Right lobe of liver (tissue), 6 donors: ENCODE measurements around the gene STXBP6. TPM values are rescaled to one million over a fixed set of nuclear protein-coding genes. Genes with fewer than 3 reads are reported as not detected.

ENCODE experiments used
- ATAC-seq, 4 donors: fragments of 200-7000 bp; cut with Tn5 transposase; one replicate each; pipeline ENCODE4 v1.9.1; 2020; ENCODE audit warnings: mild to moderate bottlenecking in 4 of 4, moderate library complexity in 4 of 4
- DNase-seq, 3 donors: peaks; one replicate each; pipeline ENCODE4 v3.0.0-alpha.2; 2020
- H3K27ac ChIP-seq, 3 donors: fragments of 200-600 bp; one replicate each; pipeline ENCODE4 v1.8.0; 2022
- H3K27me3 ChIP-seq, 2 donors: fragments of 200-600 bp; one replicate each; pipeline ENCODE4 v1.8.0; 2022
- H3K36me3 ChIP-seq, 4 donors: fragments of 200-600 bp; sonication (generic) in 1 of 4; one replicate each; pipeline versions ENCODE4 v1.5.1 to v1.8.0; 2017 to 2022; ENCODE audit warnings: control low read depth in 1 of 4
- H3K4me1 ChIP-seq, 4 donors: fragments of 200-600 bp; sonication (generic) in 1 of 4; one replicate each; pipeline versions ENCODE4 v1.5.1 to v1.8.0; 2017 to 2022; ENCODE audit warnings: control low read depth in 1 of 4
- H3K4me3 ChIP-seq, 3 donors: fragments of 200-600 bp; one replicate each; pipeline ENCODE4 v1.8.0; 2022
- H3K9me3 ChIP-seq, 4 donors: fragments of 200-600 bp; sonication (generic) in 1 of 4; one replicate each; pipeline versions ENCODE4 v1.5.1 to v1.8.0; 2017 to 2022; ENCODE audit warnings: control low read depth in 1 of 4
- POLR2A ChIP-seq: fragments of 450-650 bp; IDR thresholded peaks from one replicate; pipeline ENCODE4 v1.6.1; 2017; ENCODE audit warnings: antibody characterized with exemption, mild to moderate bottlenecking
- WGBS: methylation state at CpG from one replicate; pipeline ENCODE4 v1.1.6; 2018; ENCODE audit warnings: low coverage, low lambda C conversion rate; ENCODE audit not compliant: insufficient coverage; ENCODE audit errors: missing lambda C conversion rate; 5-methylcytosine and 5-hydroxymethylcytosine counted together
- intact Hi-C, 2 donors: fragments of 100-400 bp; cut with DNase I; formaldehyde crosslinking; loops; one replicate each; pipeline versions ENCODE4 v1.11.2 to v1.14.1; 2022
- total RNA-seq, 6 experiments: library from RNA; depleted of rRNA in 2 of 6; stranded (reverse); fragments of >200 nt in 2 of 6; fragmentation: NEBNext Ultra II Directional in 3 of 6; extraction: Animal tissue kit (Norgen Biotek cat#: 25700) in 3 of 6; gene quantifications; one replicate each; pipeline versions ENCODE4 v1.1.0 to v1.2.4, GENCODE V29; 2016 to 2023
- TF ChIP-seq, protein P1 (sequence below), 4 donors: fragments of 200-600 bp in 3 of 4; fragments of 450-650 bp in 1 of 4; IDR thresholded peaks; one replicate each; pipeline versions ENCODE4 v1.5.1 to v1.8.0; 2016 to 2022; ENCODE audit warnings: antibody characterized with exemption in 4 of 4, mild to moderate bottlenecking in 2 of 4
- donor health status: DM: no; HTN: yes; CAD: no.
- donor health status: DM: no; HTN: no; CAD: no.
- donor health status: DM: no; HTN: no; CAD: no.
- donor health status: DM: no; HTN: yes; CAD: no.
- donor health status: DM: no; HTN: yes; CAD: no.

The STXBP6 gene
- total RNA-seq, 6 experiments from 2014 or later, result 0.55 to 1.7 (median 1.1) TPM

DNA sequence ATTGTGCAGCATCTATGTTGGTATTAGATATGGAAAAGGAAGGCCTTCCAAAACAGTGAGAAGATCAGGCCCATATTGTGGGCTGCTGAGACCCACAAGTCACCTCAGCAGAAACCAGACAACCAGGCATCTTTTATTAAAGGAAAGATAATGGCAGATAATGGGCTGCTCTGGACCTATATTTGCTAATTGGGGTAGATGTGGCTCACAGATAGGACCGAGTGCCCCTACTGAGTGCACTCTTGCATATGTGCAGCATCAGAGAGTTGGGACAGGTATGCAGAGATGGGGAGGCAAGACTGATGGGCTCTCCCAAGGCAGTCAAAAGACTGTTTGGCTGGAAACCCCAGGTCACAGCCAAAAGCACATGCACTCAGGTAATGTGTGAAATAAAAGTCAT lies 266.2 kb downstream of the STXBP6 start:
- no peaks in the 10 kb centered on the region for H3K9me3 ChIP-seq
- H3K27ac ChIP-seq, result no peak overlapping the region
- no peaks in the 10 kb centered on the region for H3K36me3 ChIP-seq
- no peak overlapping the region for H3K4me3 ChIP-seq
- no peaks in the 10 kb centered on the region for H3K27me3 ChIP-seq
- DNase-seq (no peak), ATAC-seq (no peak)
- intact Hi-C loops, result no loop called here
- 44% methylated on average over 1 of the region's 1 CpG for WGBS
- no peaks in the 10 kb centered on the region for H3K4me1 ChIP-seq
- TF ChIP-seq, protein P1, sequence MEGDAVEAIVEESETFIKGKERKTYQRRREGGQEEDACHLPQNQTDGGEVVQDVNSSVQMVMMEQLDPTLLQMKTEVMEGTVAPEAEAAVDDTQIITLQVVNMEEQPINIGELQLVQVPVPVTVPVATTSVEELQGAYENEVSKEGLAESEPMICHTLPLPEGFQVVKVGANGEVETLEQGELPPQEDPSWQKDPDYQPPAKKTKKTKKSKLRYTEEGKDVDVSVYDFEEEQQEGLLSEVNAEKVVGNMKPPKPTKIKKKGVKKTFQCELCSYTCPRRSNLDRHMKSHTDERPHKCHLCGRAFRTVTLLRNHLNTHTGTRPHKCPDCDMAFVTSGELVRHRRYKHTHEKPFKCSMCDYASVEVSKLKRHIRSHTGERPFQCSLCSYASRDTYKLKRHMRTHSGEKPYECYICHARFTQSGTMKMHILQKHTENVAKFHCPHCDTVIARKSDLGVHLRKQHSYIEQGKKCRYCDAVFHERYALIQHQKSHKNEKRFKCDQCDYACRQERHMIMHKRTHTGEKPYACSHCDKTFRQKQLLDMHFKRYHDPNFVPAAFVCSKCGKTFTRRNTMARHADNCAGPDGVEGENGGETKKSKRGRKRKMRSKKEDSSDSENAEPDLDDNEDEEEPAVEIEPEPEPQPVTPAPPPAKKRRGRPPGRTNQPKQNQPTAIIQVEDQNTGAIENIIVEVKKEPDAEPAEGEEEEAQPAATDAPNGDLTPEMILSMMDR (IDR thresholded peaks at IDR 0.05), result no peak
- no peak for TF ChIP-seq POLR2A

DNA sequence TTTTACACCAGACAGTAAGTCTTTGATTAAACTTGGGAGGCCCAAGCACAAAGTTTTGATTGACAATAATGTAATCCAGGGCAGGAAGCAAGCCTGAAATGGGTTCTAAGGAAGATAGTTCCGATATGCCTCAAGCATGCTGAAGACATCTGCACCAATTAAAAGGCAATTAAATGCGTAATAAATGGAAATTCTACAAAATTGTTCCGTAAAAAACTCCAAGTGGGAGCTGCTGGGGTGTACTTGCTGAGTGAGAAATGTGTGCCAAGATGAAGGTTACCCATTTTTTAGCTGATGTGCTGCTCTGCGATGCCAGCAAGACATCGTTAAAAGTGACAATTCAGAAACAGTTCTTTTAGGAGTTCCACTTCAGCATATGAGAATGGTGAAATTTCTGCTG lies 269.7 kb downstream of the STXBP6 start:
- ATAC-seq (no peak), DNase-seq (no peak)
- Histone ChIP-seq H3K4me1 (no peaks in the 10 kb centered on the region), H3K36me3 (no peaks in the 10 kb centered on the region), H3K9me3 (no peaks in the 10 kb centered on the region), H3K4me3 (no peak overlapping the region), H3K27me3 (no peaks in the 10 kb centered on the region), H3K27ac (no peak overlapping the region)
- intact Hi-C loops, result no loop called here
- 72% methylated on average over 5 of the region's 5 CpGs for WGBS
- TF ChIP-seq, protein P1 (IDR thresholded peaks at IDR 0.05), result no peak
- TF ChIP-seq POLR2A, result no peak

DNA sequence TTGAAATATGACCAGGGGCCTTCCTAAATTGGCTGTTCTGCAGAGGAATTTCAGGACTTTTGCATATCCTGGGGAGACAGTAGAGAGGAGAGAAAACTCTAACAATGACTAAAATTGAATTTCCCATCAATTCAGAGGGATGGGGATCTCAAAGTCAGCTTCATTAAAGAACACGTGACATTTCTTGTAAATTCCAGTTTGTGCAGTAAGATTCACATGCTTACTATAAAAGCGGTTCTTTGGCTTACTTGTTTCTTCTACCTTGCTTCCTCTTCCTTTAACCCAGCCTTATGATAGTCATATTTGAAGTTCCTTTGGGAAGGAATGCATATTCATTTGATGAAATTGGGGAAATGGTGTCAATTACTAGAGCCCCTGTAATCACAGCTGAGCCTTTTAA lies 272.3 kb downstream of the STXBP6 start:
- H3K9me3 ChIP-seq, result no peaks in the 10 kb centered on the region
- H3K27ac ChIP-seq, result no peak overlapping the region
- intact Hi-C loops, result no loop called here
- H3K36me3 ChIP-seq, result no peaks in the 10 kb centered on the region
- H3K4me1 ChIP-seq, result no peaks in the 10 kb centered on the region
- DNase-seq (no peak), ATAC-seq (no peak)
- H3K27me3 ChIP-seq, result no peaks in the 10 kb centered on the region
- H3K4me3 ChIP-seq, result no peak overlapping the region
- TF ChIP-seq POLR2A, result no peak
- TF ChIP-seq, protein P1 (IDR thresholded peaks at IDR 0.05), result no peak
- WGBS, result 65% methylated on average over 2 of the region's 2 CpGs

DNA sequence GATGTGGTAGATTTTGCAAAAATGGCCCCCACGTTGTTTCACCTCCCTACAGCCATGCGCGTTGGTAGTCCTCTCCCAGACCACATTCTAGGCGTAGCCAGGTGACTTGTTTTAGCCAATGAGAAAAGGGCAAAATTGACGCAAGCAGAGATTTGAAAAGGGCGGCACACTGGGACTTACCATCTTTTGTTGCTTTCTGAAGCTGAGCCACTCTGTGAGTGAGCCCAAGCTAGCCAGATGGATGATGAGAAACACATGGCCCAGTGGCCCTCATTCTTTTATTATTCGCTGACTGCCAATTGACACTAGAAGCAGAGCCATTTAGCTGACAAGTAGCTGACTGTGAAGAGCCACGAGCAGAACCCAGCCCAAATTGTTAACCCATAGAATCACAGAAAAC lies 274.0 kb downstream of the STXBP6 start:
- H3K4me1 ChIP-seq, result no peaks in the 10 kb centered on the region
- intact Hi-C loops, result no loop called here
- no peak for TF ChIP-seq POLR2A
- TF ChIP-seq, protein P1 (IDR thresholded peaks at IDR 0.05), result no peak
- DNase-seq (no peak), ATAC-seq (no peak)
- no peaks in the 10 kb centered on the region for H3K9me3 ChIP-seq
- no peaks in the 10 kb centered on the region for H3K27me3 ChIP-seq
- no peak overlapping the region for H3K4me3 ChIP-seq
- H3K36me3 ChIP-seq, result no peaks in the 10 kb centered on the region
- 76% methylated on average over 8 of the region's 8 CpGs for WGBS
- H3K27ac ChIP-seq, result no peak overlapping the region
